HG02840 (cell line): ENCODE results near the gene PLPP4.

Experiments
- ATAC-seq: cut with Tn5 transposase; IDR thresholded peaks from one replicate; pipeline ENCODE4 v1.9.1; 2021; ENCODE audit warnings: mild to moderate bottlenecking, moderate library complexity, moderate number of reproducible peaks; ENCODE audit not compliant: unreplicated experiment, low FRiP score

The PLPP4 gene

GRCh38 chr10:120456626-120457430 is at the start of gene PLPP4:
PLPP4 (plus strand) TSS chr10:120457227; CDS start chr10:120457306, 79 bp downstream.
- ATAC-seq: no peak

GRCh38 chr10:120409816-120410215 is 47.2 kb upstream of the PLPP4 start:
- no peak for ATAC-seq

- ATAC-seq: no peak
Observed at GRCh38 chr10:120414946-120415345, 42.1 kb upstream of the PLPP4 start.

- ATAC-seq: no peak
Observed at GRCh38 chr10:120415709-120416330, 41.2 kb upstream of the PLPP4 start.

GRCh38 chr10:120420421-120420820 is 36.6 kb upstream of the PLPP4 start:
- no peak for ATAC-seq

- no peak for ATAC-seq
Observed at GRCh38 chr10:120421250-120421649, 35.8 kb upstream of the PLPP4 start.

GRCh38 chr10:120422457-120422856 is 34.6 kb upstream of the PLPP4 start:
- no peak for ATAC-seq

GRCh38 chr10:120423431-120424197 is 33.4 kb upstream of the PLPP4 start:
- ATAC-seq: no peak

- no peak for ATAC-seq
Observed at GRCh38 chr10:120424198-120424464, 32.9 kb upstream of the PLPP4 start.

GRCh38 chr10:120426306-120426705 is 30.7 kb upstream of the PLPP4 start:
- ATAC-seq: no peak

GRCh38 chr10:120428754-120429153 is 28.3 kb upstream of the PLPP4 start:
- ATAC-seq: no peak

- ATAC-seq: no peak
Observed at GRCh38 chr10:120429395-120429794, 27.6 kb upstream of the PLPP4 start.

GRCh38 chr10:120431251-120431651 is 25.8 kb upstream of the PLPP4 start:
- ATAC-seq: no peak

GRCh38 chr10:120432209-120432608 is 24.8 kb upstream of the PLPP4 start:
- no peak for ATAC-seq

- ATAC-seq: no peak
Observed at GRCh38 chr10:120433141-120433540, 23.9 kb upstream of the PLPP4 start.

GRCh38 chr10:120436439-120437112 is 20.5 kb upstream of the PLPP4 start:
- ATAC-seq: no peak

GRCh38 chr10:120437541-120437940 is 19.5 kb upstream of the PLPP4 start:
- no peak for ATAC-seq

- no peak for ATAC-seq
Observed at GRCh38 chr10:120451968-120452367, 5.1 kb upstream of the PLPP4 start.

GRCh38 chr10:120453319-120453718 is 3.7 kb upstream of the PLPP4 start:
- no peak for ATAC-seq

- no peak for ATAC-seq
Observed at GRCh38 chr10:120453886-120454285, 3.1 kb upstream of the PLPP4 start.

- no peak for ATAC-seq
Observed at GRCh38 chr10:120455004-120455403, 2.0 kb upstream of the PLPP4 start.
